ENCODE data around the gene SHOX. TPM values are rescaled to one million over a fixed set of nuclear protein-coding genes. Genes with fewer than 3 reads are reported as not detected.

Gene SHOX
- total RNA-seq, 4 donors from 2014 or later, result 0.17 to 4.6 (median 2.3) TPM

GRCh38 chrX:683576-683975 lies 53.0 kb downstream of the SHOX start:
- TF ChIP-seq CTCF (IDR thresholded peaks at IDR 0.05; ENCODE audit: low read depth), result no peak

- no peak for TF ChIP-seq CTCF (IDR thresholded peaks at IDR 0.05; ENCODE audit: low read depth)
Measured at GRCh38 chrX:685120-686032, 54.8 kb downstream of the SHOX start.

- no peak for TF ChIP-seq CTCF (IDR thresholded peaks at IDR 0.05; ENCODE audit: low read depth)
Measured at GRCh38 chrX:689983-690382, 59.4 kb downstream of the SHOX start.

GRCh38 chrX:694800-695199 lies 64.2 kb downstream of the SHOX start:
- no peak for TF ChIP-seq CTCF (IDR thresholded peaks at IDR 0.05; ENCODE audit: low read depth)

- TF ChIP-seq CTCF (IDR thresholded peaks at IDR 0.05; ENCODE audit: low read depth), result no peak
Measured at GRCh38 chrX:698206-698605, 67.6 kb downstream of the SHOX start.

- no peak for TF ChIP-seq CTCF (IDR thresholded peaks at IDR 0.05; ENCODE audit: low read depth)
Measured at GRCh38 chrX:700936-701335, 70.3 kb downstream of the SHOX start.

GRCh38 chrX:701673-702072 lies 71.1 kb downstream of the SHOX start:
- no peak for TF ChIP-seq CTCF (IDR thresholded peaks at IDR 0.05; ENCODE audit: low read depth)

Measured in subcutaneous adipose tissue (tissue), 4 donors.